ENCODE measurements around the gene GRAMD1C. TPM values are rescaled to one million over a fixed set of nuclear protein-coding genes. Genes with fewer than 3 reads are reported as not detected.

Gene GRAMD1C
- total RNA-seq, 4 donors from 2014 or later = 16.5 to 70.9 (median 25.5) TPM

GRCh38 chr3:113985541-113985940 lies 147.0 kb downstream of the GRAMD1C start:
- 55% methylated on average over 4 of the region's 4 CpGs for WGBS
- no peak overlapping the region for H3K27ac ChIP-seq
- TF ChIP-seq POLR2AphosphoS5 (IDR thresholded peaks at IDR 0.05) (no peak), EP300 (IDR thresholded peaks at IDR 0.05) (no peak), POLR2A (IDR thresholded peaks at IDR 0.05) (no peak)
- TF ChIP-seq, protein P1, sequence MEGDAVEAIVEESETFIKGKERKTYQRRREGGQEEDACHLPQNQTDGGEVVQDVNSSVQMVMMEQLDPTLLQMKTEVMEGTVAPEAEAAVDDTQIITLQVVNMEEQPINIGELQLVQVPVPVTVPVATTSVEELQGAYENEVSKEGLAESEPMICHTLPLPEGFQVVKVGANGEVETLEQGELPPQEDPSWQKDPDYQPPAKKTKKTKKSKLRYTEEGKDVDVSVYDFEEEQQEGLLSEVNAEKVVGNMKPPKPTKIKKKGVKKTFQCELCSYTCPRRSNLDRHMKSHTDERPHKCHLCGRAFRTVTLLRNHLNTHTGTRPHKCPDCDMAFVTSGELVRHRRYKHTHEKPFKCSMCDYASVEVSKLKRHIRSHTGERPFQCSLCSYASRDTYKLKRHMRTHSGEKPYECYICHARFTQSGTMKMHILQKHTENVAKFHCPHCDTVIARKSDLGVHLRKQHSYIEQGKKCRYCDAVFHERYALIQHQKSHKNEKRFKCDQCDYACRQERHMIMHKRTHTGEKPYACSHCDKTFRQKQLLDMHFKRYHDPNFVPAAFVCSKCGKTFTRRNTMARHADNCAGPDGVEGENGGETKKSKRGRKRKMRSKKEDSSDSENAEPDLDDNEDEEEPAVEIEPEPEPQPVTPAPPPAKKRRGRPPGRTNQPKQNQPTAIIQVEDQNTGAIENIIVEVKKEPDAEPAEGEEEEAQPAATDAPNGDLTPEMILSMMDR (IDR thresholded peaks at IDR 0.05) = no peak
- H3K9me3 ChIP-seq = no peaks in the 10 kb centered on the region
- no peak overlapping the region for H3K4me3 ChIP-seq
- no peaks in the 10 kb centered on the region for H3K4me1 ChIP-seq
- H3K27me3 ChIP-seq = no peaks in the 10 kb centered on the region
- H3K36me3 ChIP-seq = peaks cover 18% of the 10 kb centered on the region
- DNase-seq (ENCODE audit: low spot score in 2 of 2) = no peak

Other genes with a start within 250 kb of the GRAMD1C start
- 10 to 100 TPM; 20.6 to 34.6 (median 28.2) TPM for gene USF3, start 142.1 kb upstream of the GRAMD1C start, total RNA-seq
- gene NAA50, start 92.5 kb upstream of the GRAMD1C start, total RNA-seq = 100 to 1,000 TPM in 3 of 4 donors, 10 to 100 TPM in 1; 87.3 to 184 (median 128) TPM
- 10 to 100 TPM; 43.5 to 63.5 (median 58.7) TPM for gene ATP6V1A, start 91.8 kb upstream of the GRAMD1C start, total RNA-seq
- gene ZDHHC23, start 109.2 kb downstream of the GRAMD1C start, total RNA-seq = 10 to 100 TPM in 3 of 4 donors, 1 to 10 TPM in 1; 10.0 to 21.2 (median 13.0) TPM
- gene CCDC191, start 217.7 kb downstream of the GRAMD1C start, total RNA-seq = 10 to 100 TPM in 1 of 4 donors, 1 to 10 TPM in 3; 2.6 to 10.9 (median 4.8) TPM
- 10 to 100 TPM; 16.4 to 19.7 (median 18.9) TPM for gene QTRT2, start 217.9 kb downstream of the GRAMD1C start, total RNA-seq

All from suprapubic skin (tissue), 4 donors.